Gastroesophageal sphincter (tissue), 3 donors: ENCODE data around the gene COL11A2.

Experiments used
- EP300 ChIP-seq: sonication (generic); formaldehyde crosslinking; IDR thresholded peaks from one replicate; pipeline ENCODE4 v1.6.1; 2017; ENCODE audit warnings: antibody characterized with exemption, mild to moderate bottlenecking
- POLR2A ChIP-seq, 2 donors: fragments of 450-650 bp; IDR thresholded peaks; one replicate each; pipeline ENCODE4 v1.6.1; 2017; ENCODE audit warnings: antibody characterized with exemption in 2 of 2, mild to moderate bottlenecking in 2 of 2, moderate library complexity in 1 of 2
- TF ChIP-seq, protein P1 (sequence below), 4 experiments: fragments of 200-600 bp in 2 of 4; fragments of 450-650 bp in 2 of 4; sonication (generic) in 1 of 4; IDR thresholded peaks; one replicate each; pipeline ENCODE4 v1.5.1; 2017 to 2019; ENCODE audit warnings: antibody characterized with exemption in 4 of 4, mild to moderate bottlenecking in 2 of 4, moderate library complexity in 2 of 4

DNA sequence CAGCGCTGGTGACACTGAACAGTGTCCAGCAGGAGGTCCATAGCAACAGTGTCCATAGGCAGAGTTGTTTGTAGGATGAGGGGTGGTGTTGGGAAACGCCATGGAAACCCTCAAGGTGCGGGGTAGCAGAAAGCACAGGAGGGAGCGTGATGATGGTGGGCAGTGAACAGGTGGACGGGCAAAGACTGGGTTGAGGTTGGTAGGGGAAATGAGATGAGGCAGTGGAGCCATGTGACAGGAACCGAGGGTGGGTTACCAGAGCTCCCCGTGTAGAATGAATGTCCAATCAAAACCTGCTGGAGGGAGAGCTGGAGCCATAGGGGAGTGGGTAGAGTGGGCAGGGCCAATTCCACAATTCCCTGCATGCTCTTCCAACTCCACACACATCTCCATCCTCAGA is 78.5 kb downstream of the COL11A2 start:
- TF ChIP-seq, protein P1, sequence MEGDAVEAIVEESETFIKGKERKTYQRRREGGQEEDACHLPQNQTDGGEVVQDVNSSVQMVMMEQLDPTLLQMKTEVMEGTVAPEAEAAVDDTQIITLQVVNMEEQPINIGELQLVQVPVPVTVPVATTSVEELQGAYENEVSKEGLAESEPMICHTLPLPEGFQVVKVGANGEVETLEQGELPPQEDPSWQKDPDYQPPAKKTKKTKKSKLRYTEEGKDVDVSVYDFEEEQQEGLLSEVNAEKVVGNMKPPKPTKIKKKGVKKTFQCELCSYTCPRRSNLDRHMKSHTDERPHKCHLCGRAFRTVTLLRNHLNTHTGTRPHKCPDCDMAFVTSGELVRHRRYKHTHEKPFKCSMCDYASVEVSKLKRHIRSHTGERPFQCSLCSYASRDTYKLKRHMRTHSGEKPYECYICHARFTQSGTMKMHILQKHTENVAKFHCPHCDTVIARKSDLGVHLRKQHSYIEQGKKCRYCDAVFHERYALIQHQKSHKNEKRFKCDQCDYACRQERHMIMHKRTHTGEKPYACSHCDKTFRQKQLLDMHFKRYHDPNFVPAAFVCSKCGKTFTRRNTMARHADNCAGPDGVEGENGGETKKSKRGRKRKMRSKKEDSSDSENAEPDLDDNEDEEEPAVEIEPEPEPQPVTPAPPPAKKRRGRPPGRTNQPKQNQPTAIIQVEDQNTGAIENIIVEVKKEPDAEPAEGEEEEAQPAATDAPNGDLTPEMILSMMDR (IDR thresholded peaks at IDR 0.05): no peak
- no peak for TF ChIP-seq POLR2A (IDR thresholded peaks at IDR 0.05)
- no peak for TF ChIP-seq EP300
